DOHH2 (cell line): ENCODE results near the gene ARHGEF12.

Experiments
- H3F3A ChIP-seq: fragments of 200-600 bp; sonication (generic), shearing (Covaris generic); 2 replicates; pipeline ENCODE4 v1.6.0; 2016; ENCODE audit warnings: antibody characterized with exemption, mild to moderate bottlenecking; ENCODE audit not compliant: control insufficient read depth, insufficient read depth
- H3K27ac ChIP-seq: fragments of 200-600 bp; sonication (generic); 2 replicates; pipeline ENCODE4 v1.5.1; 2014; ENCODE audit warnings: low read depth, mild to moderate bottlenecking, low read length, moderate library complexity
- H3K27me3 ChIP-seq: fragments of 200-600 bp; sonication (generic); 2 replicates; pipeline ENCODE4 v1.6.1; 2014; ENCODE audit warnings: mild to moderate bottlenecking, low read length, mixed read lengths; ENCODE audit not compliant: control insufficient read depth
- H3K36me3 ChIP-seq: fragments of 200-600 bp; sonication (generic); 2 replicates; pipeline ENCODE4 v1.6.1; 2014; ENCODE audit warnings: mild to moderate bottlenecking, low read length, moderate library complexity, mixed read lengths; ENCODE audit not compliant: control insufficient read depth
- H3K4me1 ChIP-seq: fragments of 200-600 bp; sonication (generic); 2 replicates; pipeline ENCODE4 v1.6.1; 2014; ENCODE audit warnings: mild to moderate bottlenecking, low read length, mixed read lengths; ENCODE audit not compliant: control insufficient read depth
- H3K4me2 ChIP-seq: fragments of 200-600 bp; sonication (generic); 2 replicates; pipeline ENCODE4 v1.6.0; 2014; ENCODE audit warnings: mild to moderate bottlenecking, low read length, moderate library complexity
- H3K4me3 ChIP-seq: fragments of 200-600 bp; sonication (generic); 2 replicates; pipeline ENCODE4 v1.5.1; 2014; ENCODE audit warnings: mild to moderate bottlenecking, low read length, mixed read lengths
- H3K79me2 ChIP-seq: fragments of 200-600 bp; sonication (generic); 2 replicates; pipeline ENCODE4 v1.6.1; 2014; ENCODE audit warnings: mild to moderate bottlenecking, low read length, mixed read lengths; ENCODE audit not compliant: control insufficient read depth
- H3K9me2 ChIP-seq: fragments of 200-600 bp; sonication (generic); replicated peaks from 2 replicates; pipeline ENCODE4 v1.6.1; 2014; ENCODE audit warnings: mild to moderate bottlenecking, low read length, mixed read lengths; ENCODE audit not compliant: control insufficient read depth
- H3K9me3 ChIP-seq: fragments of 200-600 bp; sonication (generic); 2 replicates; pipeline ENCODE4 v1.6.1; 2014; ENCODE audit warnings: antibody characterized with exemption, low read length, mixed read lengths; ENCODE audit not compliant: control insufficient read depth, insufficient read depth
- H4K20me1 ChIP-seq: fragments of 200-600 bp; sonication (generic); 2 replicates; pipeline ENCODE4 v1.6.0; 2014; ENCODE audit warnings: low read depth, mild to moderate bottlenecking, antibody characterized with exemption, low read length, moderate library complexity; ENCODE audit not compliant: control insufficient read depth, insufficient read depth
- CTCF ChIP-seq: fragments of 200-600 bp; sonication (generic); IDR thresholded peaks from one replicate; pipeline ENCODE4 v1.5.1; 2014; ENCODE audit warnings: antibody characterized with exemption, mild to moderate bottlenecking, low read depth, low read length; ENCODE audit not compliant: poor library complexity, severe bottlenecking
- EZH2phosphoT487 ChIP-seq: fragments of 200-600 bp; sonication (generic); IDR thresholded peaks from 2 replicates; pipeline ENCODE4 v1.6.1; 2017; ENCODE audit warnings: borderline replicate concordance, mild to moderate bottlenecking, antibody characterized with exemption, low read length, moderate library complexity, mixed read lengths

Gene ARHGEF12

GRCh38 chr11:120420572-120420971, 84.4 kb downstream of the ARHGEF12 start:
- H3K27me3 ChIP-seq, result no peaks in the 10 kb centered on the region

GRCh38 chr11:120424185-120424969, 88.2 kb downstream of the ARHGEF12 start:
- Histone ChIP-seq H3K4me3 (no peak overlapping the region), H4K20me1 (no peaks in the 10 kb centered on the region), H3K4me1 (peaks cover 3% of the 10 kb centered on the region), H3K9me3 (no peaks in the 10 kb centered on the region), H3K79me2 (no peaks in the 10 kb centered on the region), H3K9me2 (no peaks in the 10 kb centered on the region), H3K27ac (no peak overlapping the region), H3K4me2 (no peak overlapping the region), H3K36me3 (no peaks in the 10 kb centered on the region), H3F3A (no peaks in the 10 kb centered on the region), H3K27me3 (no peaks in the 10 kb centered on the region)
- TF ChIP-seq EZH2phosphoT487, result no peak
- TF ChIP-seq CTCF, result no peak

More at GRCh38 chr11:120420572-120420971, 84.4 kb downstream of the ARHGEF12 start:
- TF ChIP-seq CTCF, result no peak
- TF ChIP-seq EZH2phosphoT487, result no peak
- no peaks in the 10 kb centered on the region for H4K20me1 ChIP-seq
- H3K4me3 ChIP-seq, result no peak overlapping the region
- no peaks in the 10 kb centered on the region for H3F3A ChIP-seq
- H3K27ac ChIP-seq, result no peak overlapping the region
- H3K4me2 ChIP-seq, result no peak overlapping the region
- no peaks in the 10 kb centered on the region for H3K36me3 ChIP-seq
- H3K79me2 ChIP-seq, result no peaks in the 10 kb centered on the region
- no peaks in the 10 kb centered on the region for H3K9me2 ChIP-seq
- H3K4me1 ChIP-seq, result peaks cover 3% of the 10 kb centered on the region
- no peaks in the 10 kb centered on the region for H3K9me3 ChIP-seq

- Histone ChIP-seq H3K27me3 (no peaks in the 10 kb centered on the region), H3K9me2 (no peaks in the 10 kb centered on the region), H3K4me3 (no peak overlapping the region), H3F3A (no peaks in the 10 kb centered on the region), H3K27ac (no peak overlapping the region), H3K9me3 (no peaks in the 10 kb centered on the region), H3K36me3 (no peaks in the 10 kb centered on the region), H4K20me1 (no peaks in the 10 kb centered on the region), H3K4me2 (no peak overlapping the region), H3K4me1 (peaks cover 3% of the 10 kb centered on the region), H3K79me2 (no peaks in the 10 kb centered on the region)
- TF ChIP-seq EZH2phosphoT487, result no peak
- no peak for TF ChIP-seq CTCF
Observed at GRCh38 chr11:120424970-120425332, 88.7 kb downstream of the ARHGEF12 start.
